ENCODE results near the gene PVALB. TPM values are rescaled to one million over a fixed set of nuclear protein-coding genes. Genes with fewer than 3 reads are reported as not detected.

PVALB gene
- total RNA-seq, 1 donor from 2014 or later: not detected

GRCh38 chr22:36776722-36777121 is 40.1 kb downstream of the PVALB start:
- peak overlapping the region; percentile 39 for H3K4me3 ChIP-seq (ENCODE audit: low read depth, low read length)
- DNase-seq (ENCODE audit: low read depth): no peak
- no peak for TF ChIP-seq CTCF (conservative IDR thresholded peaks at IDR 0.05; ENCODE audit: low read depth, low read length)

GRCh38 chr22:36775964-36776669 is 40.7 kb downstream of the PVALB start, which contains the start of gene IFT27:
Gene IFT27 (minus strand): TSS chr22:36776119. CDS start chr22:36775707, 412 bp downstream.
- peak within 1 kb of the TSS; percentile 84 for H3K4me3 ChIP-seq (ENCODE audit: low read depth, low read length)
- TF ChIP-seq CTCF (conservative IDR thresholded peaks at IDR 0.05; ENCODE audit: low read depth, low read length): no peak
- peak; percentile 100 for DNase-seq (ENCODE audit: low read depth)

- no peak for TF ChIP-seq CTCF (conservative IDR thresholded peaks at IDR 0.05; ENCODE audit: low read depth, low read length)
- DNase-seq (ENCODE audit: low read depth): no peak
- peak overlapping the region; percentile 84 for H3K4me3 ChIP-seq (ENCODE audit: low read depth, low read length)
Observed at GRCh38 chr22:36775586-36775963, 41.3 kb downstream of the PVALB start.

GRCh38 chr22:36773935-36774334 is 42.9 kb downstream of the PVALB start:
- peak; percentile 58 for TF ChIP-seq CTCF (conservative IDR thresholded peaks at IDR 0.05; ENCODE audit: low read depth, low read length)
- DNase-seq (ENCODE audit: low read depth): no peak

GRCh38 chr22:36772451-36772850 is 44.4 kb downstream of the PVALB start:
- no peak overlapping the region for H3K4me3 ChIP-seq (ENCODE audit: low read depth, low read length)
- TF ChIP-seq CTCF (conservative IDR thresholded peaks at IDR 0.05; ENCODE audit: low read depth, low read length): no peak
- no peak for DNase-seq (ENCODE audit: low read depth)

More at GRCh38 chr22:36773935-36774334, 42.9 kb downstream of the PVALB start:
- H3K4me3 ChIP-seq (ENCODE audit: low read depth, low read length): no peak overlapping the region

GRCh38 chr22:36771356-36772063 is 45.3 kb downstream of the PVALB start:
- no peak for TF ChIP-seq CTCF (conservative IDR thresholded peaks at IDR 0.05; ENCODE audit: low read depth, low read length)
- H3K4me3 ChIP-seq (ENCODE audit: low read depth, low read length): no peak overlapping the region
- no peak for DNase-seq (ENCODE audit: low read depth)
